ENCODE results near the gene FMNL3.
"Not testable (repeated sequence)": the region's sequence is repeated elsewhere in the genome, so short reads cannot be mapped to it uniquely, and the experiment has no call there.

FMNL3 gene

DNA sequence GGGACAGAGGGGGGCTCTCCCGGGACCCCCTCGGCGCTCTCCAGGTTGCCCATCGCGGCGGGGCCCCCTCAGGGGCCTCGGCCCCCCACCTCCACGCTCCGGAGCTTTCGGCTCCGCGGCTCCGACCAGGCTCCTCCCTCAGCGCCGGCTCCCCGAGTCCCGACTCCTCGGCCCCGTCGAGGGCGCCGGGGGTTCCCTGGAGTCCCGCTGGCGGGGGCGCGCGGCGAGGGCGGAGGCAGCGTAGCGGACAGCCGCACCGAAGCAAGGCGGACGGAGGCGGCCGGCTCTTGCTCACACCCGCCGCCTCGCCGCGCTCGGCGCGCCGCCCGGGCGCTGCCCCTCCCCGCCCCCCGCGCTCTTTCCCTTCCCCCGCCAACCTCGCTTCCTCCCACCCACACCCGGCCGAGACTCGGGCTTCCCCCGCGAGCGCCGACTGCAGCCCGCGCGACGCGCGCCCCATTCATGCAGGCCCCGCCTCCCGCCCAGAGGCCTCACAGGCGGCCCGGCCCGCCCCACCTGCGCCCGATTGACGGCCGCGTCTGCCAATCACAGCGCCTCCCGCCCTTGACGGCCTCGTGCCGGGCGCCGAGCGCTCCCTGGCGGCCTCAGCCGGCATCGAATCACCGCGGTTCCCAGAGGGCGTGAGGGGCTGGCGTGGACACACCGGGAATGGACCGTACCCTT is at the start of gene FMNL3:
Gene FMNL3, minus strand, starts transcription at position 278 of the 684 bp plus-strand sequence. Its CDS starts 225 bp downstream, at position 53.
- peak; percentile 98 for DNase-seq

- DNase-seq, result no peak
Observed at GRCh38 chr12:49750996-49751393, 43.8 kb upstream of the FMNL3 start.

- DNase-seq, result no peak
Observed at GRCh38 chr12:49750027-49750995, 43.1 kb upstream of the FMNL3 start.

- DNase-seq, result no peak
Observed at GRCh38 chr12:49748800-49749199, 41.6 kb upstream of the FMNL3 start.

DNA sequence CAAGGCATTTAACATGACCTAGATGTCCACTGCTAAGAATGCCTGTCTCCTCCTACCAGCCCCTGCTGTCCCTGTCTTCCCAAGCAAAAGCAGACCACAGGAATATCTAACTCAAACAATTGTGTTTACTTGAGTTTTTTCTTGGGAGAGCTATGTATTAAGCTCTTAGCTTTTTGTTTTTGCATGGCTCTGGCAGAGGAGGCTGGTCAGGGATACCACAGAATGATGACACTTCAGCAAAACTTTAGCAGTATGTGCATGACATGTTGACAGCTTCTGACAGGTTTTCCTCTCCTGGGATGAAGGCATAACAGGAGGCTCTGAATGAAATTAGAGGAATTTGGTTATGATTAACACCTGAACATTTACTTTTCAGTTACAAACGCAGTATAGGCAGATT is 41.1 kb upstream of the FMNL3 start:
- no peak for DNase-seq

DNA sequence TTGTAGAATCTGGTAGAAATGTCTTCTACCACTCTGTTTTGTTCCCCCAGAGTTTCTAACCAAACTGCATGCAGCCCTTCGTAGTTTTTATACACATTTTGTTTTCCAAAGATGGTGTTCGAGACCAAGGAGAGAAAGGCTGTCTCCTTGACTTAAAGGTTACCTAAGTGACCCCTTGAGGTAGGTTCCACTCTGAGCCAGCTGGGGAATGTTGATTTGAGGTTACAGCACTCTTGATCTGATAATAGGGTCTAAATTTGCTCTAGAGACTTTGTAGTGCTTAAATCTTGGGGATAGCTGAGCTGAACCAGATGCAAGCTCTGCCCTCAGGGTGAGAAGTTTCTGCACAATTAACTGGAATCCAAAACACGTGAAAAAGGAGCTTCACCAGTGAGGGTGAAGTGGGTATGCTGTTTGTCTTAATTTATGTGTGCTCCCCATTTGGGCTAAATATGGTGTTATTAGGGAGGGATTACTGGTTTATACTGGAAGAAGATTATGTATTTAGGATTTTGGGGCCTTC is 37.2 kb upstream of the FMNL3 start:
- DNase-seq, result no peak

DNA sequence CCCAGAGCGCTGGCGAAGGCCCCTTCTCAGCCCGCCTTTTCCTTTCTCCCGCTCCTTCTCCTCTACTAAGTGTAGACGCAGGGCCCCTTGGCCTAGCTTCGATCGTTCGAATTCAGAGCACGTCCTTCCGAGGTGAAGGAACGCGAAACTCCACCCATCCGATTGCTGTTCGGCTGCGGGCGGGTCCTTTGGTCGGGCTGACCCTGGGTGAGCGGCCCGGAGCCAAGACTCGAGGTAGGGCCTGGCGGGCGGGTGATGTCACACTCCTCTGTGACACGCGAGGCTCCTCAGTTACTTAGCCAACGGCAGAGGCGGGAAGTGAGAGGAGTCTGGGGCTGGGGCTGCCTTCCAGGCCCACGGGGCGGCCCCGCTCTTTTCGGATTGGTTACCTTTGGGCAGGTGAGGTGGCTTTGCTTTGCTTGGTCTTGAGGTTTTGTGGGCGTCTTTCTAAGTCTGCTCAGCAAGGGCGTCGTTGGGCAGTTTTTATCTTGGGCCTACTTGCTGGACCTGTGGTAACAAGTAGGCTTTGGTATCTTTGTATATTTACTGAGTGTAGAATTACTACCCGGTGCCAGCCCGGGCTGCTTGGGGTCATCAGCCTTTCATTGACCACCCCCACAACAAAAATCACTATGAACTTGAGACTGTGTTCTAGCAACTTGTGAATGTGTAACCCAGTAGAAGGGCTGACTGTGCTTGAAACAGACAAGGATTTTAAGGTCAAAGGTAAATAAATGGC is 34.8 kb upstream of the FMNL3 start:
- no peak for DNase-seq

- DNase-seq, result peak; percentile 100
Observed at GRCh38 chr12:49740930-49741881, 34.0 kb upstream of the FMNL3 start, which contains the start of gene TMBIM6. Gene TMBIM6 (plus strand): TSS chr12:49741557. CDS start chr12:49752494, 10,937 bp downstream.

- peak; percentile 12 for DNase-seq
Observed at GRCh38 chr12:49740277-49740676, 33.1 kb upstream of the FMNL3 start.

- not testable (repeated sequence) for DNase-seq
Observed at GRCh38 chr12:49738721-49739120, 31.5 kb upstream of the FMNL3 start.

DNA sequence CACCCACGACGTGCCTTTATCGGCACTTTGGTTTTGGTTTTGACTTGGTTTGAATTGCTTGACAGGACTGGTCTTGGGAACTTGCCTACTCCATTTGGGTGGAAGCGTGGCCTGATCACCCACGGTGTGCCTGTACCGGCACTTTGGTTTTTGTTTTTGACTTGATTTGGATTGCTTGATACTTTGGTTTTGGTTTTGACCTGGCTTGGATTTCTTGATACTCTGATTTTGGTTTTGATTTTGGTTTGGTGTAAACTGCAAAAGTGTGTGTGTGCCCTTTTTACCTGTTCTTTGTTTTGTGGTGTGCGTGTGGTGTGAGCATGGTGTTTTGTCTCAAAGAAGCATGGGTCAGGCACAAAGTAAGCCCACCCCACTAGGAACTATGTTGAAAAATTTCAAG is 27.7 kb upstream of the FMNL3 start:
- DNase-seq, result not testable (repeated sequence)

DNA sequence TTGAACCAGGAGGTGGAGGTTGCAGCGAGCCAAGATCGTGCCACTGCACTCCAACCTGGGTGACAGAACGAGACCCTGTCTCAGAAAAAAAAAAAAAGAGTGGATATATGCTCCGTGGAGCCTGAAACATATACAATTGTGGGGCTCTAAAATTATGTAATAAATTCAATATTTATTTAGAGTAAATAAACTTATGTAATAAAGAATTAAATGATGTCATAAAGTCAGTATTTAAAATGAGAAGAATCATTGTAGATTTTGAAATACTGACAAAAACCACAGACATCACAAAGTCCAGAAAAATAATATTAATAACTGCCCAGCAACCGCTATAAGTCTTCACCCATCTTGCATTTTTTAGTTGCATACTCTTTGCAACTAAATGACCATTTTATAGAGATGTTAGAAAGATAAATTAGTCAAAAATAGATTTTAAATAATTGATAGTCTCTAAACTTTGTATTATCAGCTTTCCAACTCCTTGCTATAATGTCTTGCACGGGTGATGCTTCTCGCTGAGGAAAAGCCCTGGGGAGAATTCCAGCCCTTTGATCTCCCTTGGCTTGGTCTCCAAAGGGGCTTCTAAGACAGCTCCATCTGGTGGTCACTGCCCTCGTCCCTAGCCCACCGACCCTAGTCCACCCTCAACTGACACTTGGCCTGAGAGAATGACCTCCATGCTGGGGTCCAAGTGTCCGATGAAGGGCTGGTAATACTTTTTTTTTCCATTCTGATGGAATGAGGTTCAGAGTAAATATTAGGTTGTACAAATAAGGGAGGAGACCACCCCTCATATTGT is 26.2 kb upstream of the FMNL3 start:
- no peak for DNase-seq

DNA sequence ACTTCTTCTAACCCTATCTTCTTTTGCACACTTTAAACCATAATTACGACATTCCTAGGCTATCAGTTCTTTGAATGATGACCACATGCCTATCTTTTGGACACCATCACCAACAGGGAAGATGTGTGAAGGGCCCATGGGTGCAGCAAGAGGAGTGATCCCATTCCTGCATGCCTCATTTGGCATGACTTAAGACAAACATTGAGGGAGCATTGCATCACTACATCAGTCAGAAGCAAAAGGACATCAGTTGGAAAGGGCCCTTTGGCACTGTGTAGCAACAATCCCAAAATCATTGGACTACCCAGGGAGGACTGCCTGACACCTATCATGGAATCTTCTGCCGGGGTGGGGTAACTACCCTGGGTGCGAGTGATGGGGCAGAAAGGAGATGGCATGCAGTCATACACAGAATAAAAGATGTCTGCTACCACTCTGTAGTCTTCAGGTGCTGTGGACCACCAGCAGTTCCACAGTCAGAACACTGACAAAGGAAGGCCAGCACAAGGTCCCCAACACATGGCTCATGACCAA is 23.4 kb upstream of the FMNL3 start:
- no peak for DNase-seq

- no peak for DNase-seq
Observed at GRCh38 chr12:49730050-49730449, 22.8 kb upstream of the FMNL3 start.

GRCh38 chr12:49728446-49728845 is 21.2 kb upstream of the FMNL3 start:
- no peak for DNase-seq

DNA sequence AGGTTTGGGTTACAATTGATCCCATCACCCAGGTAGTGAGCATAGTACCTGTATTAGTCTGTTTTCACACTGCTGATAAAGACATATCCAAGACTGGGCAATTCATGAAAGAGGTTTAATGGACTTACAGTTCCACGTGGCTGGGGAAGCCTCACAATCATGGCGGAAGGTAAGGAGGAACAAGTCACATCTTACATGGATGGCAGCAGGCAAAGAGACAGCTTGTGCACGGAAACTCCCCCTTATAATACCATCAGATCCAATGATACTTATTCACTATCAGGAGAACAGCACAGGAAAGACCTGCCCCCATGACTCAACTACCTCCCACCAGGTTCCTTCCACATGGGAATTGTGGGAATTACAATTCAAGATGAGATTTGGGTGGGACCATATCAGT is 14.2 kb upstream of the FMNL3 start:
- DNase-seq, result not testable (repeated sequence)

DNA sequence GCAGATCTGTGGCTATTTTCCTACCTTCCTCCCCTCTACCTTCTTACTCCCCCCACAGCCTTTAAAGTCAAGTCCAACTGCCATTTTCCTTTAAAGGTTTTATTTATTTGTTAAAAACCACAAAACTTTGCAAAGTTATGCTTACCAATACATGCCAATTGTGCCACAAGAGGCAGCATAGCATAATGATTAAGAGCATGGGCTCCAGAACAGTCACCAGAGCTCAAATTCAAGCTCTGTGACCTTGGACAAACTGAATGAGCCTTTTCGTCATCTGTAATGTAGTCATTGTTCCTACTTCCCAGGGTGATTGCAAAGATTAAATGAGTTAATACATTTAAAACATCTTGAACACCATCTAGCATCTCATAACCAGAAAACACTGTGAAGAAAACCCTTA is 13.0 kb upstream of the FMNL3 start:
- no peak for DNase-seq

- not testable (repeated sequence) for DNase-seq
Observed at GRCh38 chr12:49717800-49718199, 10.6 kb upstream of the FMNL3 start.

DNA sequence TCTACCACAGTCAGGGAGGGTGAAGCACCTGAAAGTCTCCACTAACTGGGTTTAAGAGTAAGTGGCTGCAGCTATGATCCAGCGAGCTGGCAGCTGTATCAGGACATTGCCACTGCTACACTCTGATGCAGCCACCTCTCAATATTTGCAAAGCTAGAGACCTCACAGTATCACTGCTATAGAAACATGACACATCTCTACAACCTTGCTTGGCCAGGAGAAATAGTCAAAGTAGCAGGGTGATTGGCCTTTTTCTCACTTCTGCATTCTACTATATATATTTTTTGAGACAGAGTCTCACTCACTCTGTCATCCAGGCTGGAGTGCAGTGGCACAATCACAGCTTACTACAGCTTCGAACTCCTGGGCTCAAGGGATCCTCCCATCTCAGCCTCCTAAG is 9.3 kb upstream of the FMNL3 start:
- DNase-seq, result no peak

DNA sequence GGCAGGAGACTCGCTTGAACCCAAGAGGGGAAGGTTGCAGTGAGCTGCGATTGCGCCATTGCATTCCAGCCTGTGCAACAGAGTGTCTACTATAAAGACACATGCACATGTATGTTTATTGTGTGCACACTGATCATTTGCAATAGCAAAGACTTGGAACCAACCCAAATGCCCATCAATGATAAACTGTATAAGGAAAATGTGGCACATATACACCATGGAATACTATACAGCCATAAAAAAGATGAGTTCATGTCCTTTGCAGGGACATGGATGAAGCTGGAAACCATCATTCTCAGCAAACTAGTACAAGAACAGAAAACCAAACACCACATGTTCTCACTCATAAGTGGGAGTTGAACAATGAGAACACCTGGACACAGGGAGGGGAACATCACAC is 6.7 kb upstream of the FMNL3 start:
- DNase-seq, result not testable (repeated sequence)

- DNase-seq, result no peak
Observed at GRCh38 chr12:49708851-49709250, 1.6 kb upstream of the FMNL3 start.
